MCF 10A (cell line): Measurements from ENCODE around the gene FBXL3. TPM values are rescaled to one million over a fixed set of nuclear protein-coding genes. Genes with fewer than 3 reads are reported as not detected.

ENCODE experiments used
- BruUV-seq: library from RNA; stranded (reverse); fragments of 400-500 nt; replicated peaks from 2 replicates; lab custom pipeline; 2021; lab: Mats Ljungman, UMichigan
- CTCF ChIA-PET: fragments of 300-600 bp; sonication (Branson Sonifier 250); formaldehyde crosslinking; extraction: SDS; loops from one replicate; lab custom pipeline; 2021; ENCODE audit warnings: antibody characterized with exemption, inconsistent platforms; lab: Yijun Ruan, JAX
- POLR2A ChIA-PET: fragments of 300-600, 350-650 bp; sonication (Branson Sonifier 250); formaldehyde crosslinking; extraction: SDS; loops from one replicate; lab custom pipeline; 2020; ENCODE audit warnings: antibody characterized with exemption, inconsistent platforms; lab: Yijun Ruan, JAX
- DNase-seq: peaks from one replicate; pipeline ENCODE4 v3.0.0-alpha.2; 2018; ENCODE audit not compliant: unreplicated experiment
- H3K27ac Mint-ChIP-seq: one replicate; pipeline ENCODE4 v1.8.0; 2022; ENCODE audit warnings: mild to moderate bottlenecking, low read depth, mixed read lengths; ENCODE audit not compliant: unreplicated experiment
- H3K27me3 Mint-ChIP-seq: one replicate; pipeline ENCODE4 v1.8.0; 2022; ENCODE audit warnings: mixed read lengths; ENCODE audit not compliant: insufficient read depth, unreplicated experiment
- H3K36me3 Mint-ChIP-seq: one replicate; pipeline ENCODE4 v1.8.0; 2022; ENCODE audit warnings: mild to moderate bottlenecking, moderate library complexity, mixed read lengths; ENCODE audit not compliant: insufficient read depth, unreplicated experiment
- H3K4me1 Mint-ChIP-seq: one replicate; pipeline ENCODE4 v1.8.0; 2022; ENCODE audit warnings: mixed read lengths; ENCODE audit not compliant: insufficient read depth, unreplicated experiment
- H3K4me3 Mint-ChIP-seq: one replicate; pipeline ENCODE4 v1.8.0; 2022; ENCODE audit warnings: mild to moderate bottlenecking, moderate library complexity, mixed read lengths; ENCODE audit not compliant: unreplicated experiment
- H3K9me3 Mint-ChIP-seq: one replicate; pipeline ENCODE4 v1.8.0; 2022; ENCODE audit warnings: mixed read lengths; ENCODE audit not compliant: unreplicated experiment
- intact Hi-C: fragments of 100-400 bp; cut with micrococcal nuclease; formaldehyde crosslinking; loops from 2 replicates; pipeline ENCODE4 v1.14.1; 2022
- total RNA-seq: library from RNA; stranded (reverse); gene quantifications from 2 replicates; pipeline ENCODE4 v1.2.3, GENCODE V29; 2022
- TF ChIP-seq, protein P1 (sequence below): fragments of 200-600 bp; IDR thresholded peaks from one replicate; pipeline ENCODE4 v1.8.0; 2022; ENCODE audit warnings: antibody characterized with exemption, mild to moderate bottlenecking; ENCODE audit not compliant: unreplicated experiment

The FBXL3 gene
- total RNA-seq, 1 experiment from 2014 or later: 34.9 TPM

DNA sequence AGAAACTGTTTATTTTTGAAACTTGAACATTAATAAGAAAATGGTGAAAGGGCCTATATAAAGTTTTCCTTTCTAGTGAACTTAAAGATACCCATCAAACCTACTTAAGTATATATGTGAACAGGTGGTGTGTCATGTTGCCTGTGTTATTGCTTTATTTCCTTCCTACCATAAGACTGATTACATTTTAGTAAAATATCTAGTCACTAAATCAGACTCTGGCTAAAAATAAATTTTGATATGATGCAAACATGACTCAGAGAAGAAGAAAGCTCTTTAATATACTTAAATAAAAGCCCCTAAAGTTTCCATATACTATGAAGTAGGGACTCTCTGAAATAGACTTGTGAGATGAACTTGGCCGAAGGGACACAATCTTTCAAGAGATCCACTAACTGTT, 35.1 kb upstream of the FBXL3 start:
- POLR2A ChIA-PET: no interaction called here
- CTCF ChIA-PET: no interaction called here
- H3K4me1 Mint-ChIP-seq: no peaks in the 10 kb centered on the region
- TF ChIP-seq, protein P1, sequence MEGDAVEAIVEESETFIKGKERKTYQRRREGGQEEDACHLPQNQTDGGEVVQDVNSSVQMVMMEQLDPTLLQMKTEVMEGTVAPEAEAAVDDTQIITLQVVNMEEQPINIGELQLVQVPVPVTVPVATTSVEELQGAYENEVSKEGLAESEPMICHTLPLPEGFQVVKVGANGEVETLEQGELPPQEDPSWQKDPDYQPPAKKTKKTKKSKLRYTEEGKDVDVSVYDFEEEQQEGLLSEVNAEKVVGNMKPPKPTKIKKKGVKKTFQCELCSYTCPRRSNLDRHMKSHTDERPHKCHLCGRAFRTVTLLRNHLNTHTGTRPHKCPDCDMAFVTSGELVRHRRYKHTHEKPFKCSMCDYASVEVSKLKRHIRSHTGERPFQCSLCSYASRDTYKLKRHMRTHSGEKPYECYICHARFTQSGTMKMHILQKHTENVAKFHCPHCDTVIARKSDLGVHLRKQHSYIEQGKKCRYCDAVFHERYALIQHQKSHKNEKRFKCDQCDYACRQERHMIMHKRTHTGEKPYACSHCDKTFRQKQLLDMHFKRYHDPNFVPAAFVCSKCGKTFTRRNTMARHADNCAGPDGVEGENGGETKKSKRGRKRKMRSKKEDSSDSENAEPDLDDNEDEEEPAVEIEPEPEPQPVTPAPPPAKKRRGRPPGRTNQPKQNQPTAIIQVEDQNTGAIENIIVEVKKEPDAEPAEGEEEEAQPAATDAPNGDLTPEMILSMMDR: no peak
- BruUV-seq: no TSS peak
- no peak overlapping the region for H3K4me3 Mint-ChIP-seq
- H3K9me3 Mint-ChIP-seq: no peaks in the 10 kb centered on the region
- no peak overlapping the region for H3K27ac Mint-ChIP-seq
- peaks cover 66% of the 10 kb centered on the region for H3K36me3 Mint-ChIP-seq
- intact Hi-C loops: no loop called here
- no peak for DNase-seq
- H3K27me3 Mint-ChIP-seq: no peaks in the 10 kb centered on the region

DNA sequence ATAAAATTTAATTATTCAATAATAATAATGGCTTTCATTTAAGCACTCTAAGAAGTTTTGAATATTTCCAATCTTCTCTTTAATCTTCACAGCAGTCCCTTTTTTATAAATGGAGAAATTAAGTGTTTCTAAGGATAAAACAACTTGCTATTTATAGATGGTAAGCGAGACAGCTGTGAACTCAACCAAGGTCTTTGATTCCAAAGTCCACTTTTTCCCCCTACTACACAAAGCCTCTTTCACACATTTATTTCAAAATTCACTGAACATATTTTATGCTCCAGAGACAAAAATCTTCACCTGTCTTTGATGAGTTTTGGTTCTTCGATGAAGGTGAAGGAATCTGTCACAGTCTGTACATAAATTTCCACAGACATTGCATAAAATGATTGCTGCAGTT, 34.4 kb upstream of the FBXL3 start:
- intact Hi-C loops: no loop called here

DNA sequence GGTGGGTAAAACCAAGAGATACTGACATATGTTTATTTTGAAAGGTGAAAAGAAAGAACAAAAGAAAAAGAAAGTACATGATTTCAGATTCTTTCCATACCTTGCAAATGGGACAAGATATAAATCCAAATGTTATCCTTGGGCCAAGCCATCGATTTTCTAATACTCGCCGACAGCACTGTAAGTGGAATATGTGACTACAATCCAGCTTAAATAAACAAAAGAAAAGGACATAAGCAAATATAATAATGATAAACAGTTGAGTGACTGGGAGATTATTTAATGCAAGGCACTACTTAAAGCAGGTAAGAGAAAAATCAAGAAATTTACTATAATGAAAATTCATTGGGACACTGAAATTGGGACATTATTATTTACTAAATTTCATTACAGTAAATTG, 29.9 kb upstream of the FBXL3 start:
- no peaks in the 10 kb centered on the region for H3K27me3 Mint-ChIP-seq
- ChIA-PET CTCF (interaction anchor here (0.6 kb wide), 1 partner anchor 526 kb away, joined by 3 read pairs; no protein-coding TSS in a partner anchor), POLR2A (no interaction called here)
- BruUV-seq: no TSS peak
- no peaks in the 10 kb centered on the region for H3K4me1 Mint-ChIP-seq
- H3K4me3 Mint-ChIP-seq: no peak overlapping the region
- no peak overlapping the region for H3K27ac Mint-ChIP-seq
- TF ChIP-seq, protein P1: no peak
- intact Hi-C loops: no loop called here
- no peak for DNase-seq
- peaks cover 74% of the 10 kb centered on the region for H3K36me3 Mint-ChIP-seq
- no peaks in the 10 kb centered on the region for H3K9me3 Mint-ChIP-seq

More for the DNA sequence above, 34.4 kb upstream of the FBXL3 start:
- H3K27ac Mint-ChIP-seq: no peak overlapping the region
- H3K36me3 Mint-ChIP-seq: peaks cover 71% of the 10 kb centered on the region
- no peaks in the 10 kb centered on the region for H3K4me1 Mint-ChIP-seq
- no TSS peak for BruUV-seq
- H3K27me3 Mint-ChIP-seq: no peaks in the 10 kb centered on the region
- TF ChIP-seq, protein P1: no peak
- ChIA-PET POLR2A (interaction anchor here (0.7 to 1.2 kb wide), 2 partner anchors 9 to 34 kb away, joined by 3 to 4 read pairs; partner anchors contain the start of gene FBXL3), CTCF (no interaction called here)
- DNase-seq: no peak
- H3K4me3 Mint-ChIP-seq: no peak overlapping the region
- no peaks in the 10 kb centered on the region for H3K9me3 Mint-ChIP-seq

DNA sequence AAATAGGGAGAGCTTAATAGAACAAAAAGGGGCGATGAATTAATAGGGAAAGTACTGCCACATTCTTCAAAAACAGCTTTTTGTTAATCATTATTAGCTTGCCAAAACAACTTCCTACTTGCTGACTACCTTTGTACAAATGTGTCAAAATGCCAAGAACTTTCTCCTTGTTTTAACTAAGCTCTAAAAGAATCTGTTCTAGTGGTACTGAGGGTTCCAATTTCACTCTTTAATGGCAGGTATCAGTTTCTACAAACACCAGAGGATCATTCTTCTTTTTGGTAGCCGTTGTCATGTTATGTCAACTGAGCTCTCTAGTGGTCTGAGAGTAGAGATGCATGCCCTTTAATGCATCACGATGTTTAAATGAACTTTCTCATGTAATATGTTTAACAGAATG, 29.4 kb upstream of the FBXL3 start:
- ChIA-PET POLR2A (no interaction called here), CTCF (interaction anchor here (1.1 kb wide), 1 partner anchor 41 kb away, joined by 3 read pairs; no protein-coding TSS in a partner anchor)
- intact Hi-C loops: no loop called here
- TF ChIP-seq, protein P1: no peak
- no peaks in the 10 kb centered on the region for H3K27me3 Mint-ChIP-seq
- H3K27ac Mint-ChIP-seq: no peak overlapping the region
- no TSS peak for BruUV-seq
- peaks cover 76% of the 10 kb centered on the region for H3K36me3 Mint-ChIP-seq
- DNase-seq: no peak
- no peak overlapping the region for H3K4me3 Mint-ChIP-seq
- H3K4me1 Mint-ChIP-seq: no peaks in the 10 kb centered on the region
- no peaks in the 10 kb centered on the region for H3K9me3 Mint-ChIP-seq
